Cerebellar cortex (tissue), 1 donor: ENCODE measurements around the gene SIRPA.

Source experiments
- DNase-seq: peaks from one replicate; pipeline ENCODE4 v3.0.0-alpha.2; 2015; ENCODE audit warnings: low spot score

The SIRPA gene

GRCh38 chr20:1870792-1871550 is 24.2 kb upstream of the SIRPA start:
- DNase-seq, result no peak

GRCh38 chr20:1871807-1872458 is 23.3 kb upstream of the SIRPA start:
- no peak for DNase-seq

- DNase-seq, result no peak
These were observed 22.6 kb upstream of the SIRPA start for GRCh38 chr20:1872459-1873097.

- no peak for DNase-seq
These were observed 20.6 kb upstream of the SIRPA start for GRCh38 chr20:1874450-1875182.

GRCh38 chr20:1875183-1875554 is 20.0 kb upstream of the SIRPA start:
- DNase-seq, result no peak

- DNase-seq, result no peak
These were observed 19.4 kb upstream of the SIRPA start for GRCh38 chr20:1875762-1876161.

GRCh38 chr20:1876217-1876921 is 18.8 kb upstream of the SIRPA start:
- no peak for DNase-seq

GRCh38 chr20:1876975-1877608 is 18.1 kb upstream of the SIRPA start:
- no peak for DNase-seq

- DNase-seq, result no peak
These were observed 17.5 kb upstream of the SIRPA start for GRCh38 chr20:1877609-1878200.

GRCh38 chr20:1879369-1879768 is 15.8 kb upstream of the SIRPA start:
- no peak for DNase-seq

- DNase-seq, result no peak
These were observed 15.3 kb upstream of the SIRPA start for GRCh38 chr20:1879934-1880333.

- DNase-seq, result no peak
These were observed 14.5 kb upstream of the SIRPA start for GRCh38 chr20:1880529-1881239.

- peak; percentile 58 for DNase-seq
These were observed 13.9 kb upstream of the SIRPA start for GRCh38 chr20:1881240-1881835.

- DNase-seq, result peak; percentile 21
These were observed 13.2 kb upstream of the SIRPA start for GRCh38 chr20:1882026-1882425.

GRCh38 chr20:1883986-1884385 is 11.2 kb upstream of the SIRPA start:
- DNase-seq, result peak; percentile 50

GRCh38 chr20:1885254-1885653 is 10.0 kb upstream of the SIRPA start:
- DNase-seq, result no peak

- DNase-seq, result no peak
These were observed 9.1 kb upstream of the SIRPA start for GRCh38 chr20:1885940-1886693.

GRCh38 chr20:1887321-1887720 is 7.9 kb upstream of the SIRPA start:
- DNase-seq, result peak; percentile 84

GRCh38 chr20:1887756-1888155 is 7.5 kb upstream of the SIRPA start:
- peak; percentile 5 for DNase-seq
